Keratinocyte (primary cell): ENCODE data around the gene CAPN11. TPM values are rescaled to one million over a fixed set of nuclear protein-coding genes. Genes with fewer than 3 reads are reported as not detected.

Source experiments
- DNase-seq: peaks from one replicate; pipeline ENCODE4 v3.0.0-alpha.2; 2011; ENCODE audit warnings: low read depth, missing footprints, low spot score
- FAIRE-seq: peaks from 2 replicates; lab custom pipeline; 2011; peaks lifted over from hg19 to GRCh38; lab: Jason Lieb, UNC
- H2AFZ ChIP-seq: 2 replicates; pipeline ENCODE4 v1.6.0; 2012; ENCODE audit warnings: low read length, control low read depth, inconsistent platforms; ENCODE audit not compliant: control insufficient read depth
- H3K27ac ChIP-seq: 2 replicates; pipeline ENCODE4 v1.5.1; 2011; ENCODE audit warnings: low read length; ENCODE audit not compliant: control insufficient read depth, insufficient read depth
- H3K27me3 ChIP-seq: 3 replicates; pipeline ENCODE4 v1.6.0; 2011; ENCODE audit warnings: low read length; ENCODE audit not compliant: control insufficient read depth, insufficient read depth; ENCODE audit errors: extremely low read depth
- H3K36me3 ChIP-seq, 2 experiments: 2 replicates in 1 of 2; 3 replicates in 1 of 2; pipeline ENCODE4 v1.5.1; 2011; ENCODE audit warnings: low read length in 2 of 2, mild to moderate bottlenecking in 1 of 2; ENCODE audit not compliant: control insufficient read depth in 2 of 2, insufficient read depth in 2 of 2; ENCODE audit errors: extremely low read depth in 1 of 2
- H3K4me1 ChIP-seq: 3 replicates; pipeline ENCODE4 v1.5.1; 2011; ENCODE audit warnings: low read length; ENCODE audit not compliant: control insufficient read depth, insufficient read depth; ENCODE audit errors: extremely low read depth
- H3K4me2 ChIP-seq: 3 replicates; pipeline ENCODE4 v1.6.0; 2011; ENCODE audit warnings: low read depth, low read length; ENCODE audit not compliant: control insufficient read depth, insufficient read depth; ENCODE audit errors: extremely low read depth
- H3K4me3 ChIP-seq, 3 experiments: fragments of 200-600 bp in 1 of 3; sonication (generic) in 1 of 3; 2 replicates in 2 of 3; 3 replicates in 1 of 3; pipeline ENCODE4 v1.5.1; 2011 to 2016; ENCODE audit warnings: low read length in 3 of 3, mild to moderate bottlenecking in 3 of 3, control low read depth in 2 of 3, inconsistent platforms in 1 of 3, low read depth in 1 of 3, mixed read lengths in 1 of 3, mixed run types in 1 of 3, moderate library complexity in 1 of 3; ENCODE audit not compliant: control insufficient read depth in 2 of 3, insufficient read depth in 2 of 3; ENCODE audit errors: extremely low read depth in 1 of 3
- H3K79me2 ChIP-seq: 2 replicates; pipeline ENCODE4 v1.6.0; 2012; ENCODE audit warnings: low read length; ENCODE audit not compliant: control insufficient read depth, insufficient read depth
- H3K9ac ChIP-seq: 3 replicates; pipeline ENCODE4 v1.6.0; 2011; ENCODE audit warnings: low read length; ENCODE audit not compliant: control insufficient read depth, insufficient read depth; ENCODE audit errors: extremely low read depth
- H3K9me1 ChIP-seq: 3 replicates; pipeline ENCODE4 v1.6.0; 2011; ENCODE audit warnings: low read length; ENCODE audit not compliant: control insufficient read depth, insufficient read depth; ENCODE audit errors: extremely low read depth
- H3K9me3 ChIP-seq: 2 replicates; pipeline ENCODE4 v1.5.1; 2012; ENCODE audit warnings: low read depth, low read length; ENCODE audit not compliant: control insufficient read depth
- H4K20me1 ChIP-seq: 3 replicates; pipeline ENCODE4 v1.6.0; 2011; ENCODE audit warnings: low read length; ENCODE audit not compliant: control insufficient read depth, insufficient read depth; ENCODE audit errors: extremely low read depth
- EZH2 ChIP-seq: IDR thresholded peaks from one replicate; pipeline ENCODE4 v1.6.1; 2012; ENCODE audit warnings: inconsistent platforms, mild to moderate bottlenecking, low read length, moderate library complexity
- dilution Hi-C: fragments of 300-500 bp; cut with MboI; formaldehyde crosslinking; loops from one replicate; pipeline ENCODE4 v1.7.0; 2020; ENCODE audit warnings: low sequenced_read_pairs; ENCODE audit not compliant: extremely low pct_ligation_motif_present
- polyA plus RNA-seq, 5 experiments: library from polyadenylated mRNA; depleted of rRNA in 3 of 5; stranded (reverse) in 3 of 5; stranded (forward) in 1 of 5; unstranded in 1 of 5; fragments of >200 nt; gene quantifications; 1 replicate in 1 of 5; 2 replicates in 3 of 5; 3 replicates in 1 of 5; pipeline versions ENCODE4 v1.2.1 to v1.2.3, GENCODE V29; 2011 to 2012; ENCODE audit warnings: missing spikeins in 2 of 5, low read depth in 1 of 5, low replicate concordance in 1 of 5
- TF ChIP-seq, protein P1 (sequence below), 3 experiments: IDR thresholded peaks in 1 of 3; conservative IDR thresholded peaks in 1 of 3; optimal IDR thresholded peaks in 1 of 3; 2 replicates in 2 of 3; 3 replicates in 1 of 3; pipeline versions ENCODE3 to v1.5.1; 2011; ENCODE audit warnings: low read length in 3 of 3, mild to moderate bottlenecking in 3 of 3, moderate library complexity in 2 of 3, control low read depth in 1 of 3, inconsistent platforms in 1 of 3; ENCODE audit not compliant: insufficient read depth in 2 of 3; ENCODE audit errors: extremely low read depth in 1 of 3

Gene CAPN11
- polyA plus RNA-seq, 1 donor (not counting 4 experiments of a cell fraction or from before 2014, with no cell fraction given): not detected

DNA sequence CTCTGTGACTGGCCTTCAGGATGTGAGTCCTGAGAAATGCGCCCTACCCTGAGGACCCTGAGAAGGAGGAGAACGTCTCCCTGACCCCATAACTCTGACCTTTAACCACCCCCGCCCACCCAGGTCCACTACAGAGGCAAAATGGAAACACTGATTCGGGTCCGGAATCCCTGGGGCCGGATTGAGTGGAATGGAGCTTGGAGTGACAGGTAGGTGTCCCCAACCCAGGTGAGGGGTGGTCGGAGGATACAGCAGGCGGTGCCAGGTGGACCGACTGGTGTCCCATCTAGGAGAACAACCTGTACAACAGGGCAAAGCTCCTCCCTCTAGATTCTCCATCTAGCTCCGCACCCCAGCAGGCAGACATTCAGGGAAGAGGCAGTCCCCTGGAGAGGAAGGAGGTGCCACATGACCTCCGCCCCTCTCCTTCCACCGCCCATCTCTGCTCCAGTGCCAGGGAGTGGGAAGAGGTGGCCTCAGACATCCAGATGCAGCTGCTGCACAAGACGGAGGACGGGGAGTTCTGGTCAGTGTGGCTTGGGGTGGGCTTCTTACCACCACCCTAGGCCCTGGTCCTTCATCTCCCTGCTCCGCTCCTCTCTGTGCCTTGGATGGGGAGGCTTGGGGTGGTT lies 17.6 kb downstream of the CAPN11 start:
- dilution Hi-C loops: no loop called here

DNA sequence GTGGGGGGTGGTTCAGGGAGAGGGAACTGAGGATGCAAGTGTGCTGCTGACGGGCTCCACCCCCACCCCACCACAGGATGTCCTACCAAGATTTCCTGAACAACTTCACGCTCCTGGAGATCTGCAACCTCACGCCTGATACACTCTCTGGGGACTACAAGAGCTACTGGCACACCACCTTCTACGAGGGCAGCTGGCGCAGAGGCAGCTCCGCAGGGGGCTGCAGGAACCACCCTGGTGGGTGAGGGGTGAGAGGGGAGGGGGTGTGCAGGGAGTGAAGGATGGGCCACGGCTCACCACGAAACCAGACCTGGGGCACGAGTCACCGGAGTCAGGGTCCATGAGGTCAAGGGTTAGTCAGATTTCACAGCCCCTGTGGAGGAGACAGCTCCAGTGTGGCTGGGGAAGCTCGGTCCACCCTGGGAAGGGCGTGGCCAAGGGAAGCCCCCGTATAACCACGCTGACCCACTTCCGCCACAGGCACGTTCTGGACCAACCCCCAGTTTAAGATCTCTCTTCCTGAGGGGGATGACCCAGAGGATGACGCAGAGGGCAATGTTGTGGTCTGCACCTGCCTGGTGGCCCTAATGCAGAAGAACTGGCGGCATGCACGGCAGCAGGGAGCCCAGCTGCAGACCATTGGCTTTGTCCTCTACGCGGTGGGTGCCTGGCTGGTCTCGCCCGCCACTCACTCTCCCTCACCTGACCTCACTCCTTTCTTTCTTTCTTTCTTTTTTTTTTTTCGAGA lies 18.3 kb downstream of the CAPN11 start:
- Histone ChIP-seq H3K27ac (no peak overlapping the region), H3K27me3 (no peaks in the 10 kb centered on the region), H3K9me1 (no peaks in the 10 kb centered on the region), H3K79me2 (no peaks in the 10 kb centered on the region), H3K4me1 (peaks cover 16% of the 10 kb centered on the region), H4K20me1 (no peaks in the 10 kb centered on the region), H3K9me3 (peaks cover 3% of the 10 kb centered on the region), H3K9ac (no peak overlapping the region), H3K4me3 (no peak overlapping the region), H2AFZ (no peak overlapping the region), H3K4me2 (no peak overlapping the region), H3K36me3 (no peaks in the 10 kb centered on the region)
- FAIRE-seq (no peak), DNase-seq (no peak)
- TF ChIP-seq, protein P1, sequence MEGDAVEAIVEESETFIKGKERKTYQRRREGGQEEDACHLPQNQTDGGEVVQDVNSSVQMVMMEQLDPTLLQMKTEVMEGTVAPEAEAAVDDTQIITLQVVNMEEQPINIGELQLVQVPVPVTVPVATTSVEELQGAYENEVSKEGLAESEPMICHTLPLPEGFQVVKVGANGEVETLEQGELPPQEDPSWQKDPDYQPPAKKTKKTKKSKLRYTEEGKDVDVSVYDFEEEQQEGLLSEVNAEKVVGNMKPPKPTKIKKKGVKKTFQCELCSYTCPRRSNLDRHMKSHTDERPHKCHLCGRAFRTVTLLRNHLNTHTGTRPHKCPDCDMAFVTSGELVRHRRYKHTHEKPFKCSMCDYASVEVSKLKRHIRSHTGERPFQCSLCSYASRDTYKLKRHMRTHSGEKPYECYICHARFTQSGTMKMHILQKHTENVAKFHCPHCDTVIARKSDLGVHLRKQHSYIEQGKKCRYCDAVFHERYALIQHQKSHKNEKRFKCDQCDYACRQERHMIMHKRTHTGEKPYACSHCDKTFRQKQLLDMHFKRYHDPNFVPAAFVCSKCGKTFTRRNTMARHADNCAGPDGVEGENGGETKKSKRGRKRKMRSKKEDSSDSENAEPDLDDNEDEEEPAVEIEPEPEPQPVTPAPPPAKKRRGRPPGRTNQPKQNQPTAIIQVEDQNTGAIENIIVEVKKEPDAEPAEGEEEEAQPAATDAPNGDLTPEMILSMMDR (optimal IDR thresholded peaks at IDR 0.05 in 1 of 3, IDR thresholded peaks at IDR 0.05 in 1 of 3, conservative IDR thresholded peaks at IDR 0.05 in 1 of 3; ENCODE audit: extremely low read depth in 1 of 3, insufficient read depth in 2 of 3, low read length in 3 of 3): no peak
- no peak for TF ChIP-seq EZH2
- dilution Hi-C loops: no loop called here

More for the DNA sequence above, 17.6 kb downstream of the CAPN11 start:
- no peak for FAIRE-seq
- Histone ChIP-seq H3K36me3 (no peaks in the 10 kb centered on the region), H4K20me1 (no peaks in the 10 kb centered on the region), H3K27me3 (no peaks in the 10 kb centered on the region), H3K79me2 (no peaks in the 10 kb centered on the region), H3K9ac (no peak overlapping the region), H3K27ac (no peak overlapping the region), H3K4me1 (peaks cover 16% of the 10 kb centered on the region), H3K4me3 (no peak overlapping the region), H3K4me2 (no peak overlapping the region), H2AFZ (no peak overlapping the region), H3K9me3 (peaks cover 3% of the 10 kb centered on the region), H3K9me1 (no peaks in the 10 kb centered on the region)
- no peak for TF ChIP-seq EZH2
- TF ChIP-seq, protein P1 (optimal IDR thresholded peaks at IDR 0.05 in 1 of 3, IDR thresholded peaks at IDR 0.05 in 1 of 3, conservative IDR thresholded peaks at IDR 0.05 in 1 of 3; ENCODE audit: extremely low read depth in 1 of 3, insufficient read depth in 2 of 3, low read length in 3 of 3): no peak
- DNase-seq: no peak
